ENCODE results near the gene RYK.
A peak's percentile ranks its signal among the peaks of the same experiment; 100 is the strongest.

The RYK gene

DNA sequence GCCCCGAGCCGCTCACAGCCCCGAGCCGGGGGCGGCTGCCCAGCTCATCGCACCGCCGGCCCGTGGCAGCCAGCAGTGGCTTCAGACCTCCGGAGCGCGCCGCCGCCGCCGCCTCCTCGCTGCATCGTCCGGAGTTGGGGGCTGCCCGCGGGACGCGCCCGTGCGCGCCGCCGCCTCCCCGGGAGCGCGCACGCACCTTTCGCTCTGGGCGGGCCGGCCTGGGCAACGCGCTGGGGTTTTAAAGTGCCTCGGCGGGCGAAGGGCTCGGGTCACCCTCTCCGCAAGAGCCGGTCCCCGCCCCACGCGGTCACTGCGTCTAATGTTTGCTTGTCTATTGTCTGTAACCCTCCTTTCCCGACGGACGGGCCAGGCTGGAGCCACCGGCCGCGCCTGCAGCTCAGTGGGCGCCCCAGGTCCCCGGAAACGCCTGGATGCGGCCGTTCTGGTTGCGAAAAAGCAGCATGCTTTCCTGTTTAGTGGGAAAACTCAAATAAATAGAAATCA, at the start of gene RYK (continued):
- TF ChIP-seq HOXD13 (CRISPR knock-in tag; IDR thresholded peaks at IDR 0.05; ENCODE audit: borderline replicate concordance) (no peak), ZSCAN30 (tag by site-specific recombination; IDR thresholded peaks at IDR 0.05) (peak; percentile 66; the same call in 1 of the 2 replicates), ZNF114 (tag by site-specific recombination; IDR thresholded peaks at IDR 0.05) (no peak), ZNF626 (tag by site-specific recombination; IDR thresholded peaks at IDR 0.05) (no peak), TCF7L2 (IDR thresholded peaks at IDR 0.05; ENCODE audit: borderline replicate concordance, low read depth, low read length) (no peak), EGR2 (tag by site-specific recombination; IDR thresholded peaks at IDR 0.05; ENCODE audit: low read depth) (no peak), ZNF610 (tag by site-specific recombination; IDR thresholded peaks at IDR 0.05; ENCODE audit: borderline replicate concordance) (no peak), HOXA7 (CRISPR knock-in tag; IDR thresholded peaks at IDR 0.05; ENCODE audit: borderline replicate concordance) (no peak), ZNF585B (tag by site-specific recombination; IDR thresholded peaks at IDR 0.05) (no peak), ZNF394 (tag by site-specific recombination; IDR thresholded peaks at IDR 0.05; ENCODE audit: borderline replicate concordance) (no peak), ZBTB8A (tag by site-specific recombination; IDR thresholded peaks at IDR 0.05) (peak; percentile 85), ZNF501 (tag by site-specific recombination; IDR thresholded peaks at IDR 0.05) (no peak), ZNF561 (tag by site-specific recombination; IDR thresholded peaks at IDR 0.05; ENCODE audit: borderline replicate concordance) (peak; percentile 48; the same call in 1 of the 2 replicates), PATZ1 (tag by site-specific recombination; IDR thresholded peaks at IDR 0.05) (no peak), ZNF792 (tag by site-specific recombination; IDR thresholded peaks at IDR 0.05) (no peak), ZNF280C (tag by site-specific recombination; IDR thresholded peaks at IDR 0.05) (no peak), REPIN1 (tag by site-specific recombination; IDR thresholded peaks at IDR 0.05; ENCODE audit: low read depth) (no peak), ZNF112 (tag by site-specific recombination; IDR thresholded peaks at IDR 0.05) (no peak), ZNF843 (tag by site-specific recombination; IDR thresholded peaks at IDR 0.05) (no peak), ZNF776 (tag by site-specific recombination; IDR thresholded peaks at IDR 0.05; ENCODE audit: borderline replicate concordance) (no peak), WT1 (tag by site-specific recombination; IDR thresholded peaks at IDR 0.05) (no peak), ZNF530 (tag by site-specific recombination; IDR thresholded peaks at IDR 0.05; ENCODE audit: low read depth) (no peak), ZFP69B (tag by site-specific recombination; IDR thresholded peaks at IDR 0.05) (peak; percentile 62; the same call in 1 of the 2 replicates), KLF7 (tag by site-specific recombination; IDR thresholded peaks at IDR 0.05; ENCODE audit: borderline replicate concordance) (no peak), ZNF26 (tag by site-specific recombination; IDR thresholded peaks at IDR 0.05) (no peak), ZNF138 (tag by site-specific recombination; IDR thresholded peaks at IDR 0.05; ENCODE audit: borderline replicate concordance) (no peak), PRDM6 (tag by site-specific recombination; IDR thresholded peaks at IDR 0.05) (no peak)
- TF ChIP-seq, protein P1, sequence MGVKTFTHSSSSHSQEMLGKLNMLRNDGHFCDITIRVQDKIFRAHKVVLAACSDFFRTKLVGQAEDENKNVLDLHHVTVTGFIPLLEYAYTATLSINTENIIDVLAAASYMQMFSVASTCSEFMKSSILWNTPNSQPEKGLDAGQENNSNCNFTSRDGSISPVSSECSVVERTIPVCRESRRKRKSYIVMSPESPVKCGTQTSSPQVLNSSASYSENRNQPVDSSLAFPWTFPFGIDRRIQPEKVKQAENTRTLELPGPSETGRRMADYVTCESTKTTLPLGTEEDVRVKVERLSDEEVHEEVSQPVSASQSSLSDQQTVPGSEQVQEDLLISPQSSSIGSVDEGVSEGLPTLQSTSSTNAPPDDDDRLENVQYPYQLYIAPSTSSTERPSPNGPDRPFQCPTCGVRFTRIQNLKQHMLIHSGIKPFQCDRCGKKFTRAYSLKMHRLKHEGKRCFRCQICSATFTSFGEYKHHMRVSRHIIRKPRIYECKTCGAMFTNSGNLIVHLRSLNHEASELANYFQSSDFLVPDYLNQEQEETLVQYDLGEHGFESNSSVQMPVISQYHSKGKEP (tag by site-specific recombination; IDR thresholded peaks at IDR 0.05) = no peak
- TF ChIP-seq, protein P2, sequence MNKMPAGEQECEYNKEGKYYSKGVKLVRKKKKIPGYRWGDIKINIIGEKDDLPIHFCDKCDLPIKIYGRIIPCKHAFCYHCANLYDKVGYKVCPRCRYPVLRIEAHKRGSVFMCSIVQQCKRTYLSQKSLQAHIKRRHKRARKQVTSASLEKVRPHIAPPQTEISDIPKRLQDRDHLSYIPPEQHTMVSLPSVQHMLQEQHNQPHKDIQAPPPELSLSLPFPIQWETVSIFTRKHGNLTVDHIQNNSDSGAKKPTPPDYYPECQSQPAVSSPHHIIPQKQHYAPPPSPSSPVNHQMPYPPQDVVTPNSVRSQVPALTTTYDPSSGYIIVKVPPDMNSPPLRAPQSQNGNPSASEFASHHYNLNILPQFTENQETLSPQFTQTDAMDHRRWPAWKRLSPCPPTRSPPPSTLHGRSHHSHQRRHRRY (tag by site-specific recombination; IDR thresholded peaks at IDR 0.05) = no peak

Measured in HEK293 (cell line).